OCI-LY3 (cell line): ENCODE results near the gene CORT.

Experiments
- EZH2phosphoT487 ChIP-seq: fragments of 200-600 bp; shearing (Covaris generic); IDR thresholded peaks from 2 replicates; pipeline ENCODE4 v1.6.1; 2018; ENCODE audit warnings: antibody characterized with exemption, mixed run types, low read depth
- TF ChIP-seq, protein P1 (sequence below): fragments of 200-600, 300-600 bp; sonication (generic); IDR thresholded peaks from 2 replicates; pipeline ENCODE4 v1.5.1; 2014; ENCODE audit warnings: antibody characterized with exemption, low read length, low read depth

DNA sequence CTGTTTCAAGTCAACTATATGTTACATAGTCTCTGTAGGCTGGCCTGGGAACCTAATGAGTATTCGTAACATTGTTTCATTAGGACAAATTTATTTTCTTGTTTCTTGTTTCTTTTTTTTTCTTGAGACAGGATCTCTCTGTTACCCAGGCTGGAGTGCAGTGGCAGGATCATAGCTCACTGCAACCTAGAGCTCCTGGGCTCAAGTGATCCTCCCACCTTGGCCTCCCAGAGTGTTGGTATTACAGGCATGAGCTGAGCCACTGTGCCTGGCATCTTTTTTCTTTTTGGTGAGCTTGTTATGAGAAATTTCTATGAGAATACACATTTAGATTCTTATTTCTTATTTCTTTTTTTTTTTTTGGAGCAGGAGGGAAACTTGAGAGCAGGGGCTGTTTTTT, 12.8 kb upstream of the CORT start:
- TF ChIP-seq, protein P1, sequence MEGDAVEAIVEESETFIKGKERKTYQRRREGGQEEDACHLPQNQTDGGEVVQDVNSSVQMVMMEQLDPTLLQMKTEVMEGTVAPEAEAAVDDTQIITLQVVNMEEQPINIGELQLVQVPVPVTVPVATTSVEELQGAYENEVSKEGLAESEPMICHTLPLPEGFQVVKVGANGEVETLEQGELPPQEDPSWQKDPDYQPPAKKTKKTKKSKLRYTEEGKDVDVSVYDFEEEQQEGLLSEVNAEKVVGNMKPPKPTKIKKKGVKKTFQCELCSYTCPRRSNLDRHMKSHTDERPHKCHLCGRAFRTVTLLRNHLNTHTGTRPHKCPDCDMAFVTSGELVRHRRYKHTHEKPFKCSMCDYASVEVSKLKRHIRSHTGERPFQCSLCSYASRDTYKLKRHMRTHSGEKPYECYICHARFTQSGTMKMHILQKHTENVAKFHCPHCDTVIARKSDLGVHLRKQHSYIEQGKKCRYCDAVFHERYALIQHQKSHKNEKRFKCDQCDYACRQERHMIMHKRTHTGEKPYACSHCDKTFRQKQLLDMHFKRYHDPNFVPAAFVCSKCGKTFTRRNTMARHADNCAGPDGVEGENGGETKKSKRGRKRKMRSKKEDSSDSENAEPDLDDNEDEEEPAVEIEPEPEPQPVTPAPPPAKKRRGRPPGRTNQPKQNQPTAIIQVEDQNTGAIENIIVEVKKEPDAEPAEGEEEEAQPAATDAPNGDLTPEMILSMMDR, result no peak
- TF ChIP-seq EZH2phosphoT487, result no peak
